ENCODE measurements around the gene ASCL2.
"Not testable (repeated sequence)": the region's sequence is repeated elsewhere in the genome, so short reads cannot be mapped to it uniquely, and the experiment has no call there.

The ASCL2 gene

GRCh38 chr11:2260491-2261364 is 9.7 kb downstream of the ASCL2 start:
- peak; percentile 9 for DNase-seq (ENCODE audit: low spot score)

- DNase-seq (ENCODE audit: low spot score): no peak
Observed at GRCh38 chr11:2259897-2260451, 10.4 kb downstream of the ASCL2 start.

GRCh38 chr11:2259466-2259830 is 10.9 kb downstream of the ASCL2 start:
- peak; percentile 10 for DNase-seq (ENCODE audit: low spot score)

- peak; percentile 12 for DNase-seq (ENCODE audit: low spot score)
Observed at GRCh38 chr11:2258501-2259465, 11.6 kb downstream of the ASCL2 start.

GRCh38 chr11:2256951-2257700 is 13.3 kb downstream of the ASCL2 start:
- peak; percentile 7 for DNase-seq (ENCODE audit: low spot score)

GRCh38 chr11:2256293-2256913 is 14.0 kb downstream of the ASCL2 start:
- DNase-seq (ENCODE audit: low spot score): no peak

GRCh38 chr11:2252018-2252417 is 18.4 kb downstream of the ASCL2 start:
- no peak for DNase-seq (ENCODE audit: low spot score)

GRCh38 chr11:2251138-2251537 is 19.2 kb downstream of the ASCL2 start:
- DNase-seq (ENCODE audit: low spot score): no peak

GRCh38 chr11:2250485-2250884 is 19.9 kb downstream of the ASCL2 start:
- DNase-seq (ENCODE audit: low spot score): no peak

- no peak for DNase-seq (ENCODE audit: low spot score)
Observed at GRCh38 chr11:2250041-2250440, 20.3 kb downstream of the ASCL2 start.

- no peak for DNase-seq (ENCODE audit: low spot score)
Observed at GRCh38 chr11:2249189-2249916, 21.0 kb downstream of the ASCL2 start.

GRCh38 chr11:2248762-2249161 is 21.6 kb downstream of the ASCL2 start:
- DNase-seq (ENCODE audit: low spot score): no peak

GRCh38 chr11:2248242-2248641 is 22.1 kb downstream of the ASCL2 start:
- DNase-seq (ENCODE audit: low spot score): no peak

- DNase-seq (ENCODE audit: low spot score): no peak
Observed at GRCh38 chr11:2247496-2247895, 22.9 kb downstream of the ASCL2 start.

GRCh38 chr11:2240834-2241233 is 29.6 kb downstream of the ASCL2 start:
- no peak for DNase-seq (ENCODE audit: low spot score)

GRCh38 chr11:2237457-2238238 is 32.7 kb downstream of the ASCL2 start:
- DNase-seq (ENCODE audit: low spot score): no peak

GRCh38 chr11:2236381-2237134 is 33.8 kb downstream of the ASCL2 start:
- not testable (repeated sequence) for DNase-seq (ENCODE audit: low spot score)

GRCh38 chr11:2235588-2236326 is 34.6 kb downstream of the ASCL2 start:
- DNase-seq (ENCODE audit: low spot score): no peak

Data from AG20443 (cell line).